A673 (cell line): ENCODE data around the gene HRH2. TPM values are rescaled to one million over a fixed set of nuclear protein-coding genes. Genes with fewer than 3 reads are reported as not detected.
A peak's percentile ranks its signal among the peaks of the same experiment; 100 is the strongest.

Experiments used
- BruUV-seq: library from RNA; stranded (reverse); fragments of 400-500 nt; replicated peaks from 2 replicates; lab custom pipeline; 2021; lab: Mats Ljungman, UMichigan
- CTCF ChIA-PET: fragments of 300-600 bp; sonication (Branson Sonifier 250); formaldehyde crosslinking; loops from one replicate; lab custom pipeline; 2022; ENCODE audit warnings: antibody characterized with exemption; lab: Charles Lee
- POLR2A ChIA-PET: fragments of 300-600 bp; sonication (Branson Sonifier 250); formaldehyde crosslinking; loops from one replicate; lab custom pipeline; 2022; ENCODE audit warnings: antibody characterized with exemption; ENCODE audit not compliant: low non-redundant PET; lab: Charles Lee
- DNase-seq: peaks from one replicate; pipeline ENCODE4 v3.0.0-alpha.2; 2015; ENCODE audit warnings: low spot score
- H3K27ac ChIP-seq: fragments of 200-600 bp; sonication (generic); 2 replicates; pipeline ENCODE4 v1.5.1; 2016; ENCODE audit warnings: mixed run types, low read depth, mild to moderate bottlenecking, mixed read lengths, antibody characterized with exemption, low read length; ENCODE audit not compliant: poor library complexity, severe bottlenecking
- H3K27me3 ChIP-seq: fragments of 200-600 bp; sonication (generic); replicated peaks from 2 replicates; pipeline ENCODE4 v1.6.1; 2017; ENCODE audit warnings: mixed run types, low read depth, mild to moderate bottlenecking, mixed read lengths, antibody characterized with exemption, low read length; ENCODE audit not compliant: insufficient read depth, poor library complexity
- H3K36me3 ChIP-seq: fragments of 200-600 bp; sonication (generic); 2 replicates; pipeline ENCODE4 v1.6.1; 2016; ENCODE audit warnings: mixed run types, mild to moderate bottlenecking, mixed read lengths, antibody characterized with exemption, low read length; ENCODE audit not compliant: insufficient read depth, poor library complexity, severe bottlenecking
- H3K4me1 ChIP-seq: fragments of 200-600 bp; sonication (generic); 2 replicates; pipeline ENCODE4 v1.6.1; 2017; ENCODE audit warnings: mixed run types, mild to moderate bottlenecking, mixed read lengths, antibody characterized with exemption, low read length; ENCODE audit not compliant: insufficient read depth, poor library complexity, severe bottlenecking
- H3K4me3 ChIP-seq: fragments of 200-600 bp; sonication (generic); 2 replicates; pipeline ENCODE4 v1.5.1; 2016; ENCODE audit warnings: low read depth, mixed run types, mild to moderate bottlenecking, mixed read lengths, low read length; ENCODE audit not compliant: poor library complexity, severe bottlenecking
- H3K9me3 ChIP-seq: fragments of 200-600 bp; sonication (generic); 2 replicates; pipeline ENCODE4 v1.6.1; 2016; ENCODE audit warnings: mixed run types, low read depth, mild to moderate bottlenecking, mixed read lengths, antibody characterized with exemption, low read length; ENCODE audit not compliant: poor library complexity, severe bottlenecking
- CTCF ChIP-seq: fragments of 300-800, 200-600 bp; sonication (generic); conservative IDR thresholded peaks from 2 replicates; pipeline ENCODE4 v1.5.1; 2017; ENCODE audit warnings: low read depth, mild to moderate bottlenecking, antibody characterized with exemption, low read length, moderate library complexity, mixed read lengths
- EZH2 ChIP-seq: fragments of 200-600 bp; sonication (generic); IDR thresholded peaks from 2 replicates; pipeline ENCODE4 v1.6.1; 2017; ENCODE audit warnings: borderline replicate concordance, low read depth, mild to moderate bottlenecking, mixed read lengths, antibody characterized with exemption, low read length; ENCODE audit not compliant: poor library complexity, severe bottlenecking
- intact Hi-C: fragments of 100-400 bp; cut with micrococcal nuclease; formaldehyde crosslinking; loops from one replicate; pipeline ENCODE4 v1.10.0; 2022; ENCODE audit not compliant: unreplicated experiment
- total RNA-seq: library from RNA; stranded (reverse); gene quantifications from 2 replicates; pipeline ENCODE4 v1.2.3, GENCODE V29; 2021

Gene HRH2
- total RNA-seq, 1 experiment from 2014 or later = not detected

GRCh38 chr5:175745210-175745609 is 87.3 kb downstream of the HRH2 start:
- TF ChIP-seq CTCF (no peak), EZH2 (no peak)
- Histone ChIP-seq H3K9me3 (no peaks in the 10 kb centered on the region), H3K27me3 (peaks cover 20% of the 10 kb centered on the region), H3K4me1 (no peaks in the 10 kb centered on the region), H3K27ac (no peak overlapping the region), H3K4me3 (no peak overlapping the region), H3K36me3 (no peaks in the 10 kb centered on the region)
- no peak for DNase-seq
- ChIA-PET POLR2A (no interaction called here), CTCF (no interaction called here)
- intact Hi-C loops = no loop called here
- no TSS peak for BruUV-seq

GRCh38 chr5:175746851-175747250 is 89.0 kb downstream of the HRH2 start:
- CTCF ChIA-PET = no interaction called here
- Histone ChIP-seq H3K27ac (no peak overlapping the region), H3K9me3 (no peaks in the 10 kb centered on the region), H3K27me3 (peaks cover 7% of the 10 kb centered on the region), H3K36me3 (no peaks in the 10 kb centered on the region), H3K4me3 (no peak overlapping the region), H3K4me1 (no peaks in the 10 kb centered on the region)
- TF ChIP-seq CTCF (no peak), EZH2 (no peak)
- intact Hi-C loops = no loop called here
- POLR2A ChIA-PET = no interaction called here
- no TSS peak for BruUV-seq
- DNase-seq = peak; percentile 1

GRCh38 chr5:175747539-175748060 is 89.7 kb downstream of the HRH2 start:
- H3K27ac ChIP-seq = no peak overlapping the region
- intact Hi-C loops = no loop called here
- H3K27me3 ChIP-seq = peaks cover 7% of the 10 kb centered on the region
- BruUV-seq = no TSS peak
- H3K36me3 ChIP-seq = no peaks in the 10 kb centered on the region
- TF ChIP-seq EZH2 (no peak), CTCF (no peak)
- ChIA-PET CTCF (no interaction called here), POLR2A (no interaction called here)
- no peak for DNase-seq
- no peaks in the 10 kb centered on the region for H3K4me1 ChIP-seq
- no peak overlapping the region for H3K4me3 ChIP-seq
- no peaks in the 10 kb centered on the region for H3K9me3 ChIP-seq
